Spleen (tissue), 7 donors: ENCODE measurements around the gene BAHCC1.

Source experiments
- CTCF ChIP-seq, 11 experiments: fragments of 200-600 bp in 7 of 11; fragments of 450-650 bp in 4 of 11; sonication (generic) in 4 of 11; IDR thresholded peaks in 8 of 11; conservative IDR thresholded peaks in 3 of 11; 1 replicate in 7 of 11; 2 replicates in 4 of 11; pipeline versions ENCODE4 v1.4.0 to v1.8.0; 2016 to 2021; ENCODE audit warnings: antibody characterized with exemption in 11 of 11, inconsistent platforms in 4 of 11, mild to moderate bottlenecking in 1 of 11
- POLR2A ChIP-seq, 3 donors: fragments of 450-650 bp; IDR thresholded peaks; one replicate each; pipeline ENCODE4 v1.5.1; 2017; ENCODE audit warnings: antibody characterized with exemption in 3 of 3, mild to moderate bottlenecking in 1 of 3
- donor health status: DM: no; HTN: no; CAD: no; lungs with moderate emphysema.
- donor health status: DM: no; HTN: no; CAD: no.
- donor health status: DM: no; HTN: no; CAD: no.

GRCh38 chr17:81404558-81405165 lies 9.4 kb downstream of the BAHCC1 start:
- no peak for TF ChIP-seq CTCF (IDR thresholded peaks at IDR 0.05 in 8 of 11, conservative IDR thresholded peaks at IDR 0.05 in 3 of 11)
- no peak for TF ChIP-seq POLR2A (IDR thresholded peaks at IDR 0.05)
